HepG2 (cell line): ENCODE measurements around the gene KRT71. TPM values are rescaled to one million over a fixed set of nuclear protein-coding genes. Genes with fewer than 3 reads are reported as not detected.

ENCODE experiments used
- ATAC-seq: fragments of 200-7000 bp; cut with Tn5 transposase; 3 replicates; pipeline ENCODE4 v1.9.1; 2020; ENCODE audit warnings: mild to moderate bottlenecking, moderate library complexity
- BruUV-seq: library from RNA; stranded (reverse); fragments of 400-500 nt; replicated peaks from 2 replicates; lab custom pipeline; 2021; lab: Mats Ljungman, UMichigan
- CTCF ChIA-PET: fragments of 300-600 bp; formaldehyde crosslinking; extraction: SDS; loops from one replicate; lab custom pipeline; 2021; ENCODE audit warnings: low total read pairs, inconsistent platforms, low intra/inter-chr PET ratio; lab: Yijun Ruan, JAX
- POLR2A ChIA-PET: fragments of 350-600 bp; sonication (Branson Sonifier 250); formaldehyde crosslinking; loops from one replicate; lab custom pipeline; 2020; ENCODE audit warnings: antibody characterized with exemption, inconsistent platforms; lab: Yijun Ruan, JAX
- DNase-seq: peaks from one replicate; pipeline ENCODE4 v3.0.0-alpha.2; 2015; ENCODE audit warnings: low spot score
- FAIRE-seq: peaks from 3 replicates; lab custom pipeline; 2011; peaks lifted over from hg19 to GRCh38; lab: Jason Lieb, UNC
- H2AFZ ChIP-seq: one replicate; pipeline ENCODE4 v1.6.1; 2011; ENCODE audit warnings: low read length, inconsistent platforms
- H3K27ac ChIP-seq: fragments of 300-600 bp; 3 replicates; pipeline ENCODE4 v1.8.0; 2011; ENCODE audit warnings: mixed run types, mild to moderate bottlenecking, mixed read lengths, low read length, inconsistent platforms; ENCODE audit not compliant: insufficient read depth; ENCODE audit errors: extremely low read length
- H3K27me3 ChIP-seq, 2 experiments: fragments of 200-600 bp in 1 of 2; 2 replicates in 1 of 2; 3 replicates in 1 of 2; pipeline versions ENCODE4 v1.6.0 to v1.8.0; 2011; ENCODE audit warnings: low read length in 2 of 2, mild to moderate bottlenecking in 2 of 2, moderate library complexity in 2 of 2, inconsistent platforms in 1 of 2; ENCODE audit not compliant: insufficient read depth in 2 of 2, control insufficient read depth in 1 of 2
- H3K36me3 ChIP-seq, 2 experiments: fragments of 200-600 bp in 1 of 2; replicated peaks in 1 of 2; 2 replicates in 1 of 2; 3 replicates in 1 of 2; pipeline versions ENCODE4 v1.5.1 to v1.8.0; 2011; ENCODE audit warnings: low read length in 2 of 2, inconsistent platforms in 1 of 2; ENCODE audit not compliant: insufficient read depth in 2 of 2, control insufficient read depth in 1 of 2
- H3K4me1 ChIP-seq: 2 replicates; pipeline ENCODE4 v1.5.1; 2012; ENCODE audit warnings: low read length, inconsistent platforms; ENCODE audit not compliant: insufficient read depth
- H3K4me2 ChIP-seq: 2 replicates; pipeline ENCODE4 v1.6.0; 2011; ENCODE audit warnings: low read depth, low read length, inconsistent platforms
- H3K4me3 ChIP-seq, 3 experiments: fragments of 200-600 bp in 1 of 3; sonication (generic), shearing (Covaris generic) in 1 of 3; replicated peaks in 1 of 3; 2 replicates each; pipeline ENCODE4 v1.5.1; 2011 to 2016; ENCODE audit warnings: low read length in 3 of 3, inconsistent platforms in 2 of 3, low read depth in 2 of 3, mild to moderate bottlenecking in 2 of 3, control low read depth in 1 of 3, mixed read lengths in 1 of 3; ENCODE audit not compliant: insufficient read depth in 1 of 3
- H3K79me2 ChIP-seq: one replicate; pipeline ENCODE4 v1.6.1; 2011; ENCODE audit warnings: low read length, inconsistent platforms; ENCODE audit not compliant: insufficient read depth
- H3K9ac ChIP-seq: 2 replicates; pipeline ENCODE4 v1.6.0; 2011; ENCODE audit warnings: mild to moderate bottlenecking, low read depth, low read length, inconsistent platforms; ENCODE audit not compliant: insufficient read depth
- H3K9me3 ChIP-seq: 2 replicates; pipeline ENCODE4 v1.5.1; 2012; ENCODE audit warnings: mild to moderate bottlenecking, low read length
- H4K20me1 ChIP-seq: 2 replicates; pipeline ENCODE4 v1.6.0; 2011; ENCODE audit warnings: inconsistent platforms, mild to moderate bottlenecking, low read length, moderate library complexity; ENCODE audit not compliant: insufficient read depth
- FOXK1 ChIP-seq: sonication (generic); formaldehyde crosslinking; IDR thresholded peaks from 2 replicates; pipeline ENCODE4 v1.4.0; 2020; ENCODE audit warnings: low read depth, missing genetic modification reagents, borderline replicate concordance
- HNRNPK ChIP-seq: fragments of 200-400 bp; formaldehyde crosslinking; IDR thresholded peaks from 2 replicates; pipeline ENCODE4 v1.6.1; 2018; ENCODE audit warnings: low read length, low read depth, moderate library complexity, mild to moderate bottlenecking; ENCODE audit not compliant: poor library complexity, severe bottlenecking
- KDM2A ChIP-seq: sonication (generic); formaldehyde crosslinking; IDR thresholded peaks from 2 replicates; pipeline ENCODE4 v1.4.0; 2020; ENCODE audit warnings: low read depth, missing genetic modification reagents, borderline replicate concordance
- SP4 ChIP-seq: sonication (generic); formaldehyde crosslinking; IDR thresholded peaks from 2 replicates; pipeline ENCODE4 v1.8.1; 2023; ENCODE audit warnings: mild to moderate bottlenecking, missing genetic modification reagents
- STAG1 ChIP-seq: sonication (generic); formaldehyde crosslinking; IDR thresholded peaks from 2 replicates; pipeline ENCODE4 v1.4.0; 2020; ENCODE audit warnings: missing genetic modification reagents
- ZBTB7B ChIP-seq: sonication (generic); formaldehyde crosslinking; IDR thresholded peaks from 2 replicates; pipeline ENCODE4 v1.4.0; 2020; ENCODE audit warnings: missing genetic modification reagents
- ZNF17 ChIP-seq: sonication (generic); formaldehyde crosslinking; IDR thresholded peaks from 2 replicates; pipeline ENCODE4 v1.5.0; 2020; ENCODE audit warnings: mild to moderate bottlenecking, missing genetic modification reagents
- WGBS: methylation state at CpG from one replicate; pipeline ENCODE4 v1.1.6; 2017; ENCODE audit warnings: low lambda C conversion rate; 5-methylcytosine and 5-hydroxymethylcytosine counted together
- in situ Hi-C: cut with HindIII; loops from 2 replicates; pipeline ENCODE4 v1.10.0; 2017; ENCODE audit warnings: low pct_unique_long_range_greater_than_20kb; ENCODE audit not compliant: extremely low pct_ligation_motif_present
- intact Hi-C: fragments of 100-400 bp; cut with micrococcal nuclease; formaldehyde crosslinking; loops from one replicate; pipeline ENCODE4 v1.10.0; 2022; ENCODE audit not compliant: unreplicated experiment
- polyA plus RNA-seq, 8 experiments: library from polyadenylated mRNA; depleted of rRNA in 3 of 8; stranded (reverse) in 7 of 8; unstranded in 1 of 8; fragments of >200 nt; fragmentation: Illumina TruSeq in 4 of 8; extraction: Trizol in 4 of 8; gene quantifications; 2 replicates each; pipeline versions ENCODE4 v1.2.1 to v1.2.3, GENCODE V29; 2011 to 2016; ENCODE audit warnings: low read depth in 4 of 8, missing spikeins in 1 of 8, mixed read lengths in 1 of 8; ENCODE audit not compliant: insufficient read depth in 1 of 8
- total RNA-seq, 5 experiments: library from RNA; depleted of rRNA; stranded (reverse); fragments of >200 nt; fragmentation: Illumina TruSeq; extraction: Trizol; gene quantifications; 2 replicates each; pipeline ENCODE4 v1.2.3, GENCODE V29; 2016; ENCODE audit warnings: low read depth in 1 of 5
- TF ChIP-seq, protein P1 (sequence below), 2 experiments: fragments of 450-650 bp in 1 of 2; sonication (generic) in 1 of 2; formaldehyde crosslinking in 1 of 2; IDR thresholded peaks; 2 replicates each; pipeline versions ENCODE4 v1.6.1 to v1.8.0; 2016 to 2022; ENCODE audit warnings: antibody characterized with exemption in 1 of 2, mild to moderate bottlenecking in 1 of 2, missing genetic modification reagents in 1 of 2
- TF ChIP-seq, protein P2 (sequence below): sonication (generic); formaldehyde crosslinking; IDR thresholded peaks from 2 replicates; pipeline ENCODE4 v1.5.0; 2020; ENCODE audit warnings: mild to moderate bottlenecking, missing genetic modification reagents, borderline replicate concordance
- TF ChIP-seq, protein P3 (sequence below): sonication (generic); formaldehyde crosslinking; IDR thresholded peaks from 2 replicates; pipeline ENCODE4 v1.4.0; 2020; ENCODE audit warnings: low read depth, missing genetic modification reagents

KRT71 gene
- total and polyA plus RNA-seq, 2 of the 13 experiments (the other 11 are each of a cell fraction or from before 2014, with no cell fraction given) = not detected

DNA sequence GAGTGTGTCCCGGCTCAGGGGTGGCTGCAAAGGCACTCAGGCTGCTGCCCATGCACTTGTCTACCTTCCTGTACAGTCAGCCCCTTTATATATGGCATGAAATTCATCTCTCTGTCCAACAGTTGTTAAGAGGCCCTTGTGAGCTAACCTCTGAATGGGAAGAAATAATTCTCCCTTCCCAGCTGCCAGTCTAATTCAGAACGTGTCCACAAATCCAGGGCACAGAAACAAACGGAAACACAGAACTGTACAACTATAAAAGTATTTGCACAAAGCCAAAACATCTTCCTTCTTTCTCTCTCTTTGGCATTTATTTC is 33.6 kb downstream of the KRT71 start:
- DNase-seq (no peak), FAIRE-seq (no peak), ATAC-seq (no peak)
- Histone ChIP-seq H3K9ac (no peak overlapping the region), H3K36me3 (no peaks in the 10 kb centered on the region), H3K79me2 (no peaks in the 10 kb centered on the region), H3K4me3 (no peak overlapping the region), H3K27ac (no peak overlapping the region), H3K4me1 (no peaks in the 10 kb centered on the region), H3K9me3 (no peaks in the 10 kb centered on the region), H3K27me3 (peaks cover 2 to 8% of the 10 kb centered on the region in 2 experiments; a peak in 3 of 5 replicates), H4K20me1 (no peaks in the 10 kb centered on the region), H3K4me2 (no peak overlapping the region), H2AFZ (no peak overlapping the region)
- 4% methylated on average over 3 of the region's 3 CpGs for WGBS
- in situ Hi-C loops = no loop called here
- BruUV-seq = no TSS peak
- POLR2A ChIA-PET = no interaction called here
- intact Hi-C loops = no loop called here
- CTCF ChIA-PET = no interaction called here
- TF ChIP-seq STAG1 (CRISPR knock-in tag) (no peak), FOXK1 (no peak), ZNF17 (no peak), ZBTB7B (no peak), HNRNPK (no peak), SP4 (CRISPR knock-in tag) (no peak), KDM2A (no peak)
- TF ChIP-seq, protein P1, sequence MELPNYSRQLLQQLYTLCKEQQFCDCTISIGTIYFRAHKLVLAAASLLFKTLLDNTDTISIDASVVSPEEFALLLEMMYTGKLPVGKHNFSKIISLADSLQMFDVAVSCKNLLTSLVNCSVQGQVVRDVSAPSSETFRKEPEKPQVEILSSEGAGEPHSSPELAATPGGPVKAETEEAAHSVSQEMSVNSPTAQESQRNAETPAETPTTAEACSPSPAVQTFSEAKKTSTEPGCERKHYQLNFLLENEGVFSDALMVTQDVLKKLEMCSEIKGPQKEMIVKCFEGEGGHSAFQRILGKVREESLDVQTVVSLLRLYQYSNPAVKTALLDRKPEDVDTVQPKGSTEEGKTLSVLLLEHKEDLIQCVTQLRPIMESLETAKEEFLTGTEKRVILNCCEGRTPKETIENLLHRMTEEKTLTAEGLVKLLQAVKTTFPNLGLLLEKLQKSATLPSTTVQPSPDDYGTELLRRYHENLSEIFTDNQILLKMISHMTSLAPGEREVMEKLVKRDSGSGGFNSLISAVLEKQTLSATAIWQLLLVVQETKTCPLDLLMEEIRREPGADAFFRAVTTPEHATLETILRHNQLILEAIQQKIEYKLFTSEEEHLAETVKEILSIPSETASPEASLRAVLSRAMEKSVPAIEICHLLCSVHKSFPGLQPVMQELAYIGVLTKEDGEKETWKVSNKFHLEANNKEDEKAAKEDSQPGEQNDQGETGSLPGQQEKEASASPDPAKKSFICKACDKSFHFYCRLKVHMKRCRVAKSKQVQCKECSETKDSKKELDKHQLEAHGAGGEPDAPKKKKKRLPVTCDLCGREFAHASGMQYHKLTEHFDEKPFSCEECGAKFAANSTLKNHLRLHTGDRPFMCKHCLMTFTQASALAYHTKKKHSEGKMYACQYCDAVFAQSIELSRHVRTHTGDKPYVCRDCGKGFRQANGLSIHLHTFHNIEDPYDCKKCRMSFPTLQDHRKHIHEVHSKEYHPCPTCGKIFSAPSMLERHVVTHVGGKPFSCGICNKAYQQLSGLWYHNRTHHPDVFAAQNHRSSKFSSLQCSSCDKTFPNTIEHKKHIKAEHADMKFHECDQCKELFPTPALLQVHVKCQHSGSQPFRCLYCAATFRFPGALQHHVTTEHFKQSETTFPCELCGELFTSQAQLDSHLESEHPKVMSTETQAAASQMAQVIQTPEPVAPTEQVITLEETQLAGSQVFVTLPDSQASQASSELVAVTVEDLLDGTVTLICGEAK (IDR thresholded peaks at IDR 0.05) = no peak
- TF ChIP-seq, protein P1 (CRISPR knock-in tag; IDR thresholded peaks at IDR 0.05) = no peak
- TF ChIP-seq, protein P2, sequence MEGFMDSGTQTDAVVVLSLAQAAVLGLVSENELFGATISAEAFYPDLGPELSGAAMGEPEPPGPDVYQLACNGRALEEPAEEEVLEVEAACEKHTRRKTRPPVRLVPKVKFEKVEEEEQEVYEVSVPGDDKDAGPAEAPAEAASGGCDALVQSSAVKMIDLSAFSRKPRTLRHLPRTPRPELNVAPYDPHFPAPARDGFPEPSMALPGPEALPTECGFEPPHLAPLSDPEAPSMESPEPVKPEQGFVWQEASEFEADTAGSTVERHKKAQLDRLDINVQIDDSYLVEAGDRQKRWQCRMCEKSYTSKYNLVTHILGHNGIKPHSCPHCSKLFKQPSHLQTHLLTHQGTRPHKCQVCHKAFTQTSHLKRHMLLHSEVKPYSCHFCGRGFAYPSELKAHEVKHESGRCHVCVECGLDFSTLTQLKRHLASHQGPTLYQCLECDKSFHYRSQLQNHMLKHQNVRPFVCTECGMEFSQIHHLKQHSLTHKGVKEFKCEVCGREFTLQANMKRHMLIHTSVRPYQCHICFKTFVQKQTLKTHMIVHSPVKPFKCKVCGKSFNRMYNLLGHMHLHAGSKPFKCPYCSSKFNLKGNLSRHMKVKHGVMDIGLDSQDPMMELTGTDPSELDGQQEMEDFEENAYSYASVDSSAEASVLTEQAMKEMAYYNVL = no peak
- TF ChIP-seq, protein P3, sequence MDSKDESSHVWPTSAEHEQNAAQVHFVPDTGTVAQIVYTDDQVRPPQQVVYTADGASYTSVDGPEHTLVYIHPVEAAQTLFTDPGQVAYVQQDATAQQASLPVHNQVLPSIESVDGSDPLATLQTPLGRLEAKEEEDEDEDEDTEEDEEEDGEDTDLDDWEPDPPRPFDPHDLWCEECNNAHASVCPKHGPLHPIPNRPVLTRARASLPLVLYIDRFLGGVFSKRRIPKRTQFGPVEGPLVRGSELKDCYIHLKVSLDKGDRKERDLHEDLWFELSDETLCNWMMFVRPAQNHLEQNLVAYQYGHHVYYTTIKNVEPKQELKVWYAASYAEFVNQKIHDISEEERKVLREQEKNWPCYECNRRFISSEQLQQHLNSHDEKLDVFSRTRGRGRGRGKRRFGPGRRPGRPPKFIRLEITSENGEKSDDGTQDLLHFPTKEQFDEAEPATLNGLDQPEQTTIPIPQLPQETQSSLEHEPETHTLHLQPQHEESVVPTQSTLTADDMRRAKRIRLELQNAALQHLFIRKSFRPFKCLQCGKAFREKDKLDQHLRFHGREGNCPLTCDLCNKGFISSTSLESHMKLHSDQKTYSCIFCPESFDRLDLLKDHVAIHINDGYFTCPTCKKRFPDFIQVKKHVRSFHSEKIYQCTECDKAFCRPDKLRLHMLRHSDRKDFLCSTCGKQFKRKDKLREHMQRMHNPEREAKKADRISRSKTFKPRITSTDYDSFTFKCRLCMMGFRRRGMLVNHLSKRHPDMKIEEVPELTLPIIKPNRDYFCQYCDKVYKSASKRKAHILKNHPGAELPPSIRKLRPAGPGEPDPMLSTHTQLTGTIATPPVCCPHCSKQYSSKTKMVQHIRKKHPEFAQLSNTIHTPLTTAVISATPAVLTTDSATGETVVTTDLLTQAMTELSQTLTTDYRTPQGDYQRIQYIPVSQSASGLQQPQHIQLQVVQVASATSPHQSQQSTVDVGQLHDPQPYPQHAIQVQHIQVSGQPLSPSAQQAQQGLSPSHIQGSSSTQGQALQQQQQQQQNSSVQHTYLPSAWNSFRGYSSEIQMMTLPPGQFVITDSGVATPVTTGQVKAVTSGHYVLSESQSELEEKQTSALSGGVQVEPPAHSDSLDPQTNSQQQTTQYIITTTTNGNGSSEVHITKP (CRISPR knock-in tag) = no peak
